Activated naive CD4-positive, alpha-beta T cell treated with anti-CD3 and anti-CD28 coated beads, Interleukin-2, amount 10 ng/mL, durations not matched to agents 7 days and 5 days (primary cell): ENCODE data around the gene PCDH9.

Experiments
- CTCF ChIA-PET: fragments of 350-600 bp; sonication (Branson Sonifier 250); formaldehyde crosslinking; loops from one replicate; lab custom pipeline; 2021; ENCODE audit warnings: antibody characterized with exemption; lab: Charles Lee
- DNase-seq: peaks from one replicate; pipeline ENCODE4 v3.0.0-alpha.2; 2020
- H3K27ac Mint-ChIP-seq: one replicate; pipeline ENCODE4 v1.8.0; 2021; ENCODE audit warnings: mild to moderate bottlenecking, moderate library complexity, mixed read lengths
- H3K27me3 Mint-ChIP-seq: one replicate; pipeline ENCODE4 v1.8.0; 2021; ENCODE audit warnings: mild to moderate bottlenecking, mixed read lengths
- H3K36me3 Mint-ChIP-seq: one replicate; pipeline ENCODE4 v1.8.0; 2021; ENCODE audit warnings: mixed read lengths
- H3K4me1 Mint-ChIP-seq: one replicate; pipeline ENCODE4 v1.8.0; 2021; ENCODE audit warnings: mixed read lengths
- H3K4me3 Mint-ChIP-seq: one replicate; pipeline ENCODE4 v1.8.0; 2021; ENCODE audit warnings: mild to moderate bottlenecking, moderate library complexity, mixed read lengths
- H3K9me3 Mint-ChIP-seq: one replicate; pipeline ENCODE4 v1.8.0; 2021; ENCODE audit warnings: mixed read lengths

The PCDH9 gene

DNA sequence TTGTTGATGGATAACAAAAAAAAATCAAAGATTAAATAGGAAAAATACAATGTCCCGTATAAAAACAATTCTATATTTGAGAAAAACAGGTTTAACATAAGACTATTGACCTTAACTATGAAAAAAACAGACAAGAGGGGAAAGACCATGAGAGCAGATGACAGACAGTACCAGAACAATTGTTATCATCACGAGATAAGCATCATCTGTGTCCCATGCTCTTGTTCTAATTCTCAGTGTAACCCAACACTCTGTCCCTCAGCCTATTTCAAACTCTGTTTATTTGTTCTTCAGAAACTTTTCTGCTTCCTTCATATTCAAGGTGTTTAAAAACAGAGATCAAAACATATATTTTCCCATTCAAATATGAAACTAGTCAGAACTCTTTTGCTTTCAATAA lies 216.4 kb downstream of the PCDH9 start:
- DNase-seq: no peak
- H3K27ac Mint-ChIP-seq: no peak overlapping the region
- H3K36me3 Mint-ChIP-seq: no peaks in the 10 kb centered on the region
- no peaks in the 10 kb centered on the region for H3K9me3 Mint-ChIP-seq
- no peaks in the 10 kb centered on the region for H3K4me1 Mint-ChIP-seq
- H3K27me3 Mint-ChIP-seq: no peaks in the 10 kb centered on the region
- no peak overlapping the region for H3K4me3 Mint-ChIP-seq
- CTCF ChIA-PET: no interaction called here

DNA sequence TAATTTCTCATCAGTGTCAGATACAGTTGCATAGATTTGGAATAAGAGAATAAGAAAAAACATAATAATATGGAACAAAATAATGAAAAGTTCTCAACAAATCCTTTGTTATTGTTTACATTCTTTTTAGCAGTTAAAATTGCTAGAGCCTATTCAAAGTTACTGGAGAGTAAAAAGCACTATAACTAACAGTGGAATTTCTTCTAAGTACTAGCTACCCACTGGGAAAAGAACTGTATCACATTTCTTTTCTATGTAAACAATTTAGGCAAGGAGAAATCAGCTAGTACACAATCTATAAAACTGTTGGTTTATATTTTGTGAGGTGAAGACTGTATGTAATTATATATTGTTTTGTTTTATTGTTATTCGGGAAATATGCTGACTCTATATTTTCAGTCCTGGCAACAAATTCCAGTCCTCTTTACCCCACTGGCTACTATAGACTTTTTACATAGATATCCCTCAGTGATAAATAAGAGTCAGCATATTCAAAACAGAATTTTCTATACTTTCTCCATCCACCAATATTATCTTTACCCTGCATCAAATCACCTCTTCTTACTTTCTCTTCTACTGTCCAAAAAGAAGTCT lies 222.0 kb downstream of the PCDH9 start:
- no peak for DNase-seq
- H3K27me3 Mint-ChIP-seq: no peaks in the 10 kb centered on the region
- no peak overlapping the region for H3K27ac Mint-ChIP-seq
- CTCF ChIA-PET: no interaction called here
- H3K4me1 Mint-ChIP-seq: no peaks in the 10 kb centered on the region
- H3K9me3 Mint-ChIP-seq: peaks cover 2% of the 10 kb centered on the region
- H3K36me3 Mint-ChIP-seq: no peaks in the 10 kb centered on the region
- no peak overlapping the region for H3K4me3 Mint-ChIP-seq

- no peaks in the 10 kb centered on the region for H3K4me1 Mint-ChIP-seq
- no peak overlapping the region for H3K4me3 Mint-ChIP-seq
- CTCF ChIA-PET: no interaction called here
- H3K27me3 Mint-ChIP-seq: no peaks in the 10 kb centered on the region
- peaks cover 2% of the 10 kb centered on the region for H3K9me3 Mint-ChIP-seq
- H3K36me3 Mint-ChIP-seq: no peaks in the 10 kb centered on the region
- no peak for DNase-seq
- no peak overlapping the region for H3K27ac Mint-ChIP-seq
Measured at GRCh38 chr13:67004511-67004910, 225.6 kb downstream of the PCDH9 start.

DNA sequence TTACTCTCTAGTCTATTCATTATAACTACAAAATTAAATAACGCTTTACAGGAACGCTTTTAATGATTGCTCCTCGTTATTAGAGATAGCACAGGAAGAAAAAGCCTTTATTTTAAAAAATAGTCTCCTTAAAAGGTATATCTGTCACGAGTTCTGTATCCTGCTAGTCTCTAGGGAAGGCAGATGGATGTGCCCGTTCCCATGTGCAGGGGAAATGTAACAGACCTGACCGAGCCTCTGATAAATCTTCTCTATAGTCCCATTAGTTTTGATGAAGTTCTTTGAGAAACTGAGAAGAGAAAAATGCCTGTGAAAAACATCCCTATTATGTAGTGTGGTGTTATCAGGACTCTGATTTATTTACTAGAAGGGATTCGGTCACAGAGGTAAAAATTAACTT lies 226.4 kb downstream of the PCDH9 start:
- Mint-ChIP-seq H3K27me3 (no peaks in the 10 kb centered on the region), H3K27ac (no peak overlapping the region), H3K36me3 (no peaks in the 10 kb centered on the region), H3K4me3 (no peak overlapping the region), H3K4me1 (no peaks in the 10 kb centered on the region), H3K9me3 (peaks cover 2% of the 10 kb centered on the region)
- DNase-seq: no peak
- CTCF ChIA-PET: no interaction called here

DNA sequence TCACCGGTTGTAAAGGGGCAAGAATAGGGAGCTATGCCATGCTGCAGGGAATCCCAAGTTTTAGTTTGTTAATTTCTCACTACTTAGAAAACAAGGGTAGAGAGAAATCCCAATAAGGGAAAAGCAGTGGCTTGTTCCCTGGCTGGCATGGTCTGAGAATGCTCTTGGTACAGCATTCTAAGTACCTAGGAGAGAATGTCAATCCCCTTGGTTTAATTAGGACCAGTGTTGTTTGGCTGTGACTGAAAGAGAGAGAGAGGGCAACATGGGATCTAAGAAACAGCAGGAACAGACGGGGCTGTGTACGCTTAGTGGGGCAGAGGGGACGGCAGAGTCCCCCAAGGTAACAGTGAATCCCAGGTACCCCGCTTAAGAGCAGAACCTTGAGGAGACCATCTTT lies 228.8 kb downstream of the PCDH9 start:
- Mint-ChIP-seq H3K9me3 (peaks cover 8% of the 10 kb centered on the region), H3K4me1 (no peaks in the 10 kb centered on the region), H3K27ac (no peak overlapping the region), H3K27me3 (no peaks in the 10 kb centered on the region), H3K4me3 (no peak overlapping the region), H3K36me3 (no peaks in the 10 kb centered on the region)
- DNase-seq: no peak
- CTCF ChIA-PET: no interaction called here

DNA sequence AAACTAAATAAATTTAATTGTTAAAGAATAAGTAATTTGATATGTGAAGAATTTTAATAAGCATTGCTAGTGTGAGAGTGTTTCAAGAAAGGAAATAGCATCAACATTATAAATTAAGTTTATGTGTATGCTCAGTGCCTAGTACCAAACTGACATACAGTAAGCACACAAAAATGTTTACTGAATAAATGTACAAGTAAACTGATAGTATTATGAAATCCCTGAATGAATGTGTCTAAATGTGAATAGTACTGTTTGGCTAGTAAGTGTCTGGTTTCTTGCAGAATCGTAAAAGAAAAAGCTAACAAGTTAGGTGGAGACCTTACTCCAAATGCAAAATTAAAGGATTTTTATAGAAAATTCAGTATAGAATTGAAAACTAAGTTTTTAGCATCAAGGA lies 233.6 kb downstream of the PCDH9 start:
- Mint-ChIP-seq H3K27me3 (no peaks in the 10 kb centered on the region), H3K36me3 (no peaks in the 10 kb centered on the region), H3K27ac (no peak overlapping the region), H3K4me1 (no peaks in the 10 kb centered on the region), H3K9me3 (peaks cover 6% of the 10 kb centered on the region), H3K4me3 (no peak overlapping the region)
- CTCF ChIA-PET: no interaction called here
- no peak for DNase-seq

DNA sequence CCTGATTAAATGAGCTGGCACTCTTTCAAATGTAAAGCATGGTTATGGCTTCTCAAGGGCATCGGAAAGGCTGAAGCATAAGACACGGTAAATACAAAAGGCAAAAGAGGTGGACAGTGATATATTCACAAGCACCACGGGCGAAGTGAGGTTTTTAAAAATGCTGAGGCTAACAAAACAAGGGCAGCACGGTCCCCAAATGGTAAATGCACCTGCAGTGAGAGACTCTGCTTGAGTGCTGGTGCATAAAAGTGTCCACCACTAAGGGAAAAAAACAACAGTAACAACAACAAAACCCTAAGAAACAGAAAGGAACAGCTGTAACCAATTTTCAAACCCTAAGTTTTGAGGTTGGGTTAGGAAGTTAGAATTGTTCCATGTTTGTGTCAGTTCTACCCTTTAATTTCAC lies 234.9 kb downstream of the PCDH9 start:
- no peaks in the 10 kb centered on the region for H3K27me3 Mint-ChIP-seq
- no peaks in the 10 kb centered on the region for H3K36me3 Mint-ChIP-seq
- H3K9me3 Mint-ChIP-seq: peaks cover 6% of the 10 kb centered on the region
- no peaks in the 10 kb centered on the region for H3K4me1 Mint-ChIP-seq
- CTCF ChIA-PET: no interaction called here
- no peak overlapping the region for H3K27ac Mint-ChIP-seq
- H3K4me3 Mint-ChIP-seq: no peak overlapping the region
- DNase-seq: no peak

- H3K9me3 Mint-ChIP-seq: peaks cover 6% of the 10 kb centered on the region
- H3K27ac Mint-ChIP-seq: no peak overlapping the region
- H3K4me1 Mint-ChIP-seq: no peaks in the 10 kb centered on the region
- H3K36me3 Mint-ChIP-seq: no peaks in the 10 kb centered on the region
- no peaks in the 10 kb centered on the region for H3K27me3 Mint-ChIP-seq
- no peak overlapping the region for H3K4me3 Mint-ChIP-seq
- CTCF ChIA-PET: no interaction called here
- DNase-seq: no peak
Measured at GRCh38 chr13:66994517-66995202, 235.5 kb downstream of the PCDH9 start.

DNA sequence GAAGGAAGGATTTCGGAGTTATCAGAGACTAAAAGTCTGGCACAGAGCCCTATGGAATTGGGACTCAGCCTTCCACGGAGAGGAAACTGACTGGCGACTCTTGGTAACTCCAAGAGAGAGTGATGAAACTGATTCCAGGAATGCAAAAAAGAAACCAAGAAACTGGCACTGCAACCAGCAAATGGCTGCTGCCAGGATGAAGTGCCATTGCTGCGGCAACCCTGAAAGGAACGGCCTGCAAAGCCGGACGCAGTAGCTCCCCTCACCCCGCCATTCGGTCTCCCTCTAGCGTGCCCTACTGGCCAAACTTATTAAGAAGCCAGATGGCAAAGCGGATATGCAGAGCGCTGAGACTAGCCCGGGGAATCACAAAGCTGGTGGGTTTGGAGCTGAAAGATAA lies 236.0 kb downstream of the PCDH9 start:
- Mint-ChIP-seq H3K27me3 (no peaks in the 10 kb centered on the region), H3K27ac (no peak overlapping the region), H3K9me3 (peaks cover 6% of the 10 kb centered on the region), H3K4me1 (no peaks in the 10 kb centered on the region), H3K36me3 (no peaks in the 10 kb centered on the region), H3K4me3 (no peak overlapping the region)
- CTCF ChIA-PET: no interaction called here
- peak; percentile 21 for DNase-seq

GRCh38 chr13:66992719-66993118 lies 237.4 kb downstream of the PCDH9 start:
- H3K4me3 Mint-ChIP-seq: no peak overlapping the region
- CTCF ChIA-PET: no interaction called here
- H3K27ac Mint-ChIP-seq: no peak overlapping the region
- peaks cover 3% of the 10 kb centered on the region for H3K9me3 Mint-ChIP-seq
- no peaks in the 10 kb centered on the region for H3K4me1 Mint-ChIP-seq
- DNase-seq: no peak
- H3K27me3 Mint-ChIP-seq: no peaks in the 10 kb centered on the region
- H3K36me3 Mint-ChIP-seq: no peaks in the 10 kb centered on the region

DNA sequence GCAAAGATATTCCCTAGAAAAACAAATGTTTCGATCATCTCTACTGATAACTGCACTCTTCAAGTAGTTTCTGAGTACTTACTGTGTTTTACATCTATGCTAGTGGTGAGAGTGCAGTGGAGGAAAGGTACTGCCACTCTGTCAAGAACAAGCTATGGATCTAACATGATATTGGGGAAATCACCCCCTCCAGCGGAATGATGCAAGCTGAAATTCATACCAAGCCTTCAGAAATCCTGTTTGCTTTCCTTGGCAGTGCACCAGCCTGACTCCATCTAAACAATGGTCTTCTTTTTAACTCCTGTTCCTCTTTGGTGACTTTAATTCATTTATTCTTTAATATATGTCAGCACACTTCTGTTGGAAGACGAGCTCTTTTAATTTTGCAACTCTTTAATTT lies 238.0 kb downstream of the PCDH9 start:
- Mint-ChIP-seq H3K36me3 (no peaks in the 10 kb centered on the region), H3K4me3 (no peak overlapping the region), H3K27me3 (no peaks in the 10 kb centered on the region), H3K27ac (no peak overlapping the region), H3K9me3 (peaks cover 2% of the 10 kb centered on the region), H3K4me1 (no peaks in the 10 kb centered on the region)
- CTCF ChIA-PET: no interaction called here
- no peak for DNase-seq

GRCh38 chr13:66984241-66984640 lies 245.9 kb downstream of the PCDH9 start:
- Mint-ChIP-seq H3K4me3 (no peak overlapping the region), H3K4me1 (no peaks in the 10 kb centered on the region), H3K36me3 (no peaks in the 10 kb centered on the region), H3K27ac (no peak overlapping the region), H3K27me3 (no peaks in the 10 kb centered on the region), H3K9me3 (no peaks in the 10 kb centered on the region)
- CTCF ChIA-PET: no interaction called here
- DNase-seq: no peak

GRCh38 chr13:66981912-66982311 lies 248.2 kb downstream of the PCDH9 start:
- Mint-ChIP-seq H3K27me3 (no peaks in the 10 kb centered on the region), H3K4me1 (no peaks in the 10 kb centered on the region), H3K9me3 (no peaks in the 10 kb centered on the region), H3K4me3 (no peak overlapping the region), H3K27ac (no peak overlapping the region), H3K36me3 (no peaks in the 10 kb centered on the region)
- CTCF ChIA-PET: no interaction called here
- no peak for DNase-seq

GRCh38 chr13:66977161-66977560 lies 253.0 kb downstream of the PCDH9 start:
- DNase-seq: no peak
- Mint-ChIP-seq H3K4me1 (no peaks in the 10 kb centered on the region), H3K4me3 (no peak overlapping the region)

DNA sequence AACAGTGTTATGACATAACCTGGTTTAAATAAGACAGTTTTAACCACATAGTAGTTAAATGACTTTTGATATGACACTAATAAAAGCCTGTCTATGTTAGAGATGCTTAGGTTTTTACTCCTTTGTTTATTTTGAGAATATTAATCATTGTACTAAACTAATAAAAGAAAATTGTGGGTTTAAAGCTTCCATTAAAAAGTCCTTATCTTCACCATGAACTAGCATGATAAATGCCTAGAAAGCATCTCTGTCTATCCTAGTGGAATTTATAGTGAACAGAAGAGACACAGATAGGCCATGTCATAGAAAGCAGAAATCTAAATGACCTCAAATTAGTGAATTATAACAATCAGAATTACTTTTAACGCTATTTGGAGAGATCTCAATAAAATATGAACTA lies 255.2 kb downstream of the PCDH9 start:
- Mint-ChIP-seq H3K9me3 (no peaks in the 10 kb centered on the region), H3K27me3 (no peaks in the 10 kb centered on the region), H3K36me3 (no peaks in the 10 kb centered on the region), H3K4me3 (no peak overlapping the region), H3K4me1 (no peaks in the 10 kb centered on the region), H3K27ac (no peak overlapping the region)
- DNase-seq: no peak
- CTCF ChIA-PET: no interaction called here

More at GRCh38 chr13:66977161-66977560, 253.0 kb downstream of the PCDH9 start:
- H3K27me3 Mint-ChIP-seq: no peaks in the 10 kb centered on the region
- H3K27ac Mint-ChIP-seq: no peak overlapping the region
- H3K36me3 Mint-ChIP-seq: no peaks in the 10 kb centered on the region
- H3K9me3 Mint-ChIP-seq: no peaks in the 10 kb centered on the region
- CTCF ChIA-PET: no interaction called here
